Mesenchymal stem cell (in vitro differentiated cells and primary cell): ENCODE measurements around the gene TXLNA.
A peak's percentile ranks its signal among the peaks of the same experiment; 100 is the strongest.

Experiments
- DNase-seq: peaks from one replicate; pipeline ENCODE4 v3.0.0-alpha.2; 2013
- H2AFZ ChIP-seq: one replicate; pipeline ENCODE4 v1.6.1; 2013; ENCODE audit warnings: low read depth, mild to moderate bottlenecking, control low read depth, inconsistent platforms, low read length, moderate library complexity
- H2AK5ac ChIP-seq: 2 replicates; pipeline ENCODE4 v1.6.1; 2013; ENCODE audit warnings: low read length, moderate library complexity, mild to moderate bottlenecking, inconsistent platforms; ENCODE audit not compliant: severe bottlenecking
- H2BK120ac ChIP-seq: one replicate; pipeline ENCODE4 v1.6.1; 2013; ENCODE audit warnings: low read depth, mild to moderate bottlenecking, inconsistent platforms, low read length, moderate library complexity
- H2BK12ac ChIP-seq, 2 experiments: one replicate each; pipeline ENCODE4 v1.6.1; 2013; ENCODE audit warnings: inconsistent platforms in 2 of 2, low read length in 2 of 2, mild to moderate bottlenecking in 2 of 2, moderate library complexity in 2 of 2, control low read depth in 1 of 2
- H2BK15ac ChIP-seq: one replicate; pipeline ENCODE4 v1.6.1; 2013; ENCODE audit warnings: mild to moderate bottlenecking, low read depth, inconsistent platforms; ENCODE audit not compliant: poor library complexity, severe bottlenecking
- H2BK5ac ChIP-seq: 2 replicates; pipeline ENCODE4 v1.6.1; 2013; ENCODE audit warnings: low read depth, mild to moderate bottlenecking, low read length, control low read depth, inconsistent platforms; ENCODE audit not compliant: poor library complexity, severe bottlenecking
- H3K14ac ChIP-seq, 2 experiments: one replicate each; pipeline ENCODE4 v1.6.1; 2013; ENCODE audit warnings: inconsistent platforms in 2 of 2, low read length in 2 of 2, control low read depth in 1 of 2, mild to moderate bottlenecking in 1 of 2, moderate library complexity in 1 of 2
- H3K18ac ChIP-seq, 2 experiments: one replicate each; pipeline ENCODE4 v1.6.1; 2013; ENCODE audit warnings: inconsistent platforms in 2 of 2, low read length in 2 of 2, control low read depth in 1 of 2, low read depth in 1 of 2, mild to moderate bottlenecking in 1 of 2
- H3K23ac ChIP-seq, 2 experiments: one replicate each; pipeline ENCODE4 v1.6.1; 2013; ENCODE audit warnings: inconsistent platforms in 2 of 2, low read length in 2 of 2, mild to moderate bottlenecking in 2 of 2, moderate library complexity in 2 of 2, control low read depth in 1 of 2
- H3K27ac ChIP-seq: 2 replicates; pipeline ENCODE4 v1.5.1; 2013; ENCODE audit warnings: mild to moderate bottlenecking, moderate library complexity, low read length, control low read depth, inconsistent platforms; ENCODE audit not compliant: poor library complexity, severe bottlenecking
- H3K27me3 ChIP-seq, 2 experiments: 2 replicates each; pipeline versions ENCODE4 v1.6.1 to v1.7.0; 2013; ENCODE audit warnings: low read length in 2 of 2, mild to moderate bottlenecking in 2 of 2, moderate library complexity in 2 of 2, control low read depth in 1 of 2, inconsistent platforms in 1 of 2; ENCODE audit not compliant: control insufficient read depth in 1 of 2, insufficient read depth in 1 of 2
- H3K36me3 ChIP-seq, 2 experiments: 2 replicates each; pipeline versions ENCODE4 v1.6.1 to v1.7.0; 2013; ENCODE audit warnings: low read length in 2 of 2, control low read depth in 1 of 2, inconsistent platforms in 1 of 2, low read depth in 1 of 2, mild to moderate bottlenecking in 1 of 2; ENCODE audit not compliant: insufficient read depth in 2 of 2, control insufficient read depth in 1 of 2
- H3K4ac ChIP-seq, 2 experiments: one replicate each; pipeline ENCODE4 v1.6.1; 2013; ENCODE audit warnings: inconsistent platforms in 2 of 2, low read length in 2 of 2, mild to moderate bottlenecking in 2 of 2, moderate library complexity in 2 of 2, control low read depth in 1 of 2, low read depth in 1 of 2
- H3K4me1 ChIP-seq: 2 replicates; pipeline ENCODE4 v1.6.1; 2013; ENCODE audit warnings: low read depth, low read length, control low read depth; ENCODE audit not compliant: control insufficient read depth, insufficient read depth
- H3K4me2 ChIP-seq: 2 replicates; pipeline ENCODE4 v1.6.1; 2013; ENCODE audit warnings: low read length, mild to moderate bottlenecking, inconsistent platforms; ENCODE audit not compliant: poor library complexity, severe bottlenecking
- H3K4me3 ChIP-seq, 2 experiments: 2 replicates each; pipeline versions ENCODE4 v1.5.1 to v1.7.0; 2013; ENCODE audit warnings: low read length in 2 of 2, mild to moderate bottlenecking in 2 of 2, control low read depth in 1 of 2, low read depth in 1 of 2; ENCODE audit not compliant: insufficient read depth in 1 of 2
- H3K79me1 ChIP-seq: replicated peaks from 2 replicates; pipeline ENCODE4 v1.6.1; 2013; ENCODE audit warnings: mild to moderate bottlenecking, control low read depth, low read length, inconsistent platforms; ENCODE audit not compliant: poor library complexity, severe bottlenecking
- H3K9ac ChIP-seq: 2 replicates; pipeline ENCODE4 v1.7.0; 2013; ENCODE audit warnings: mild to moderate bottlenecking, low read length, moderate library complexity
- H3K9me3 ChIP-seq: 2 replicates; pipeline ENCODE4 v1.7.0; 2013; ENCODE audit warnings: mild to moderate bottlenecking, low read length; ENCODE audit not compliant: control insufficient read depth
- H4K8ac ChIP-seq: one replicate; pipeline ENCODE4 v1.6.1; 2013; ENCODE audit warnings: inconsistent platforms, mild to moderate bottlenecking, low read length, moderate library complexity
- H4K91ac ChIP-seq: one replicate; pipeline ENCODE4 v1.6.1; 2013; ENCODE audit warnings: mild to moderate bottlenecking, low read length, inconsistent platforms
- WGBS: methylation state at CpG from one replicate; pipeline ENCODE4 v1.1.7; 2013; ENCODE audit warnings: mixed read lengths; 5-methylcytosine and 5-hydroxymethylcytosine counted together

Gene TXLNA

DNA sequence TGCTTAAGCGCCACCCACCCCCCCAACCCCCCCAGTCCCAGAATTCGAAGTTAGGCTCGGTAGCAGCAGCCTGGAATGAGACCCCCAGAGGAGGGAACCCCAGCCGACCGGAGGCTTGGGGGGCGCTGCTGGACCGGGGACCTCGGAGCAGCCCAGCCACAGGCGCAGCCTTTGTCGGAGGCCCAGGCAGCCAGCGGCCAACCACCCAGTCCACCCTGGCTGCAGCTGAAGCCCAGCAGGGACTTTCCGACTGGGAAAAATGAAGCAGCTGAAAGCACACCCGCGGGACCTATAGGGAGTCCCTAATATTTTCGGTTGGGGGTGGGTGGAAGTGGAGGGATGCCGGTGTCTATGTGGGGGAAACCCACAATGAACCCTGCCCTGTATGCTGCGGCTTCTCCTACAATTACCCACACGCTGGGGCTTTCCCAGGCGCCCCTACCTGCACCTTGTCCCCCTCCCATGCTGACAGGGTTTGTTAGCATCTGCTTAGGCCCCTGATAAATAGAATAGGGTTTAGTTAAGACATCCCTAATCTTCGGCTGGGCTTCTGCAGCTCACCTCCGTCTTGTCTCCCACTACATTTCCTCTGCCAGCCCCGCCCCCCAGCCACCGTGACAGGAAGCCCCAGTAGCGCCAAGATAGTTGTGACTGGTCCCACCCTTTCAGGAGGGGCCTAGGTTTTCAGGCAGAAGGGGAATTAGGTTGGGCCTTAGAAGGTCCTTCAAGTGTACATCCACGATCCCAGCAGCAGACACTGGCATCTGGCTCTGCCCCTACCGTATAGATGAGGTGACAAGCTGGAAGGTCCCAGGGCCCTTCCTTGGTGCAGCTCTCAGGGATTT is 21.8 kb downstream of the TXLNA start:
- H2BK15ac ChIP-seq: peak overlapping the region; percentile 85
- H2AK5ac ChIP-seq: no peak overlapping the region
- H2BK12ac ChIP-seq: peak overlapping the region in 1 of 2 experiments; percentile 80
- H3K27me3 ChIP-seq: no peaks in the 10 kb centered on the region
- no peak overlapping the region for H2BK5ac ChIP-seq
- H3K18ac ChIP-seq: peak overlapping the region; percentile 48 to 87
- H3K4me1 ChIP-seq: peaks cover 36% of the 10 kb centered on the region
- peak overlapping the region; percentile 77 for H3K27ac ChIP-seq
- no peak overlapping the region for H2AFZ ChIP-seq
- DNase-seq: peak; percentile 83
- peaks cover 25 to 28% of the 10 kb centered on the region in 2 experiments for H3K36me3 ChIP-seq
- H3K4me2 ChIP-seq: peak overlapping the region; percentile 89
- WGBS: 2% methylated on average over 22 of the region's 26 CpGs
- no peaks in the 10 kb centered on the region for H3K9me3 ChIP-seq
- H4K8ac ChIP-seq: peak overlapping the region; percentile 29
- H3K4me3 ChIP-seq: peak overlapping the region; percentile 69 to 84
- H3K79me1 ChIP-seq: peaks cover 9% of the 10 kb centered on the region
- peak overlapping the region; percentile 64 for H2BK120ac ChIP-seq
- peak overlapping the region; percentile 88 for H3K9ac ChIP-seq
- H4K91ac ChIP-seq: peak overlapping the region; percentile 48
- H3K14ac ChIP-seq: no peak overlapping the region
- H3K4ac ChIP-seq: peak overlapping the region; percentile 55 to 75
- no peak overlapping the region for H3K23ac ChIP-seq

DNA sequence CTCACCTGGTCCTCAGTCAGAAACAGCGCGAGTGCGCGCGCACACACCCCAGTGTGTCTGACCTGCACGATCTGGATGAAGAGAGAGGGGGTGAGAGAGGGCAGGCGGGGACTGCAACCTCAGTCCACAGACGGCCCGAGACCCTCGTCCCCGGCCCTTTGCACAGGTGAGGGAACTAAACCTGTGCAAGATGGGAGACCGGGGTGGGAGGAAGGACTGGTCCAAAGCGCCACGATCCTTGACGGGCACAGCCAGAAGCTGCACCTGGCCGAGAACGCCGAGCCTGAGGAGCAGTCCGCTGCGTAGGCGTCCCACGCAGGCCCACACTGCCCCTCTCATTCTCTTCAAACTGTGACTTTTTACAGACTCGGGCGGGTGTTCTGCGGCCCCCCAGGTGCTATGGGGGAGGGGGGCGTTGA is 25.5 kb downstream of the TXLNA start:
- peak overlapping the region; percentile 93 for H3K9ac ChIP-seq
- peak overlapping the region in 1 of 2 experiments; percentile 64 for H3K14ac ChIP-seq
- peaks cover 9 to 15% of the 10 kb centered on the region in 2 experiments for H3K36me3 ChIP-seq
- H2BK12ac ChIP-seq: no peak overlapping the region
- H3K23ac ChIP-seq: peak overlapping the region in 1 of 2 experiments; percentile 63
- no peak overlapping the region for H3K27ac ChIP-seq
- H4K91ac ChIP-seq: no peak overlapping the region
- H2BK5ac ChIP-seq: no peak overlapping the region
- H3K27me3 ChIP-seq: no peaks in the 10 kb centered on the region
- no peak overlapping the region for H2AFZ ChIP-seq
- H3K79me1 ChIP-seq: peaks cover 14% of the 10 kb centered on the region
- WGBS: 34% methylated on average over 18 of the region's 26 CpGs
- H3K4ac ChIP-seq: peak overlapping the region in 1 of 2 experiments; percentile 29
- H2BK15ac ChIP-seq: no peak overlapping the region
- H2AK5ac ChIP-seq: no peak overlapping the region
- peak overlapping the region in 1 of 2 experiments; percentile 62 for H3K18ac ChIP-seq
- no peaks in the 10 kb centered on the region for H3K9me3 ChIP-seq
- no peak overlapping the region for H4K8ac ChIP-seq
- H3K4me2 ChIP-seq: peak overlapping the region; percentile 89
- DNase-seq: no peak
- H3K4me1 ChIP-seq: peaks cover 30% of the 10 kb centered on the region
- H3K4me3 ChIP-seq: peak overlapping the region; percentile 65 to 93
- H2BK120ac ChIP-seq: no peak overlapping the region

DNA sequence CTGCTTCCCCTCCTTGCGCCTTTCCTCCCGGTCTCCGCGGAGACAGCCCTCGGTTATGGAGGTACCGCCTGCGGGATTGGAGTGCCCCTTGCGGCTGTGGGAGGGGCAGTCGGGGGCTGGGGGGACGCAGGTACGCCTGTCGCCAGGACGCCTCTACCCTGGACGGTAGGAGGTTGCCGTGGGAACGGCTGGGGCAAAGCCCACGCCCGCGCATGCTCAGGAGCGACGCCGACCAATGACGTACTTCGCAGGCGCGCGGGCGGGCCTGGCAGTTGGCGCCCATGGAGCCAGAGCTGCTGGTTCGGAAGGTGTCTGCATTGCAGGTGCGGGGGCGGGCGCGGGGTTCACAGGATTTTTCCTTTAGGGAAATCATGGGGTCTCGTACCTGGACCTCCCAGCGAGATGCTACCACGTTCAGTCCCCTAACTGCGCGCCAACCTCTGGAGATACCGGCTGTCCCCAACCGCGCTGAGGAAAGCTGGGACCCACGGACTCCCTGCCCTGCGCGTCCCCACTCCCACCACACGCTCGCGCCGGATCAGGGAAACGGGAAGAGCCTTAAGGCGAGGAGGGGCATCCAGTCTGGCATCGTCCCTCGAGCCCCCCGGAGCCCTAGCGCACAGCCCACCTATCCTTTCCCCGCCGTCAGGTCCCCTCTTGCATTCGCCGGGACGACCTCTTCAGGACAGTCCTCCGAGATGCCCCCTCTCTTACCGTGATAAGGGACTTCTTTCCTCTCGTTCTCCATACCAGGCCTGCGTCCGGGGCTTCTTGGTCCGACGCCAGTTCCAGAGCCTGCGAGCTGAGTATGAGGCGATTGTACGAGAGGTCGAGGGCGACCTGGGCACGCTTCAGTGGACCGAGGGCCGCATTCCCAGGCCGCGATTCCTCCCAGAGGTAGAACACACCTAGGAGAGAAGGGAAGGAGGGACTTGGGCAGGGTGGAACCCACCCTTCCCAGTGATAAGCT is 26.2 kb downstream of the TXLNA start, which contains the start of gene IQCC:
IQCC (plus strand) TSS at position 271 of the 970 bp plus-strand sequence; CDS start at position 282, 11 bp downstream.
- Histone ChIP-seq H2BK15ac (no peak within 1 kb of the TSS), H2AFZ (peak within 1 kb of the TSS; percentile 65), H3K27me3 (no peaks in the 10 kb centered on the region), H3K79me1 (peaks cover 14% of the 10 kb centered on the region), H2BK120ac (no peak within 1 kb of the TSS), H4K91ac (peak within 1 kb of the TSS; percentile 34), H3K36me3 (peaks cover 9 to 15% of the 10 kb centered on the region in 2 experiments), H3K4ac (peak within 1 kb of the TSS in 1 of 2 experiments; percentile 84), H2BK5ac (no peak within 1 kb of the TSS), H3K14ac (peak within 1 kb of the TSS in 1 of 2 experiments; percentile 64), H3K4me1 (peaks cover 30% of the 10 kb centered on the region), H2AK5ac (no peak within 1 kb of the TSS), H3K4me3 (peak within 1 kb of the TSS; percentile 65 to 93), H3K9me3 (no peaks in the 10 kb centered on the region), H4K8ac (peak within 1 kb of the TSS; percentile 92), H3K23ac (peak within 1 kb of the TSS in 1 of 2 experiments; percentile 63), H3K4me2 (peak within 1 kb of the TSS; percentile 89), H3K9ac (peak within 1 kb of the TSS; percentile 93), H2BK12ac (no peak within 1 kb of the TSS), H3K27ac (no peak within 1 kb of the TSS), H3K18ac (peak within 1 kb of the TSS in 1 of 2 experiments; percentile 62)
- 2% methylated on average over 67 of the region's 77 CpGs for WGBS
- DNase-seq: peak; percentile 83
